G401.6 (cell line): ENCODE results near the gene LGR6.
"Not testable (repeated sequence)": the region's sequence is repeated elsewhere in the genome, so short reads cannot be mapped to it uniquely, and the experiment has no call there.

Experiments
- FAIRE-seq: peaks from 2 replicates; lab custom pipeline; 2012; peaks lifted over from hg19 to GRCh38; lab: Jason Lieb, UNC

LGR6 gene

DNA sequence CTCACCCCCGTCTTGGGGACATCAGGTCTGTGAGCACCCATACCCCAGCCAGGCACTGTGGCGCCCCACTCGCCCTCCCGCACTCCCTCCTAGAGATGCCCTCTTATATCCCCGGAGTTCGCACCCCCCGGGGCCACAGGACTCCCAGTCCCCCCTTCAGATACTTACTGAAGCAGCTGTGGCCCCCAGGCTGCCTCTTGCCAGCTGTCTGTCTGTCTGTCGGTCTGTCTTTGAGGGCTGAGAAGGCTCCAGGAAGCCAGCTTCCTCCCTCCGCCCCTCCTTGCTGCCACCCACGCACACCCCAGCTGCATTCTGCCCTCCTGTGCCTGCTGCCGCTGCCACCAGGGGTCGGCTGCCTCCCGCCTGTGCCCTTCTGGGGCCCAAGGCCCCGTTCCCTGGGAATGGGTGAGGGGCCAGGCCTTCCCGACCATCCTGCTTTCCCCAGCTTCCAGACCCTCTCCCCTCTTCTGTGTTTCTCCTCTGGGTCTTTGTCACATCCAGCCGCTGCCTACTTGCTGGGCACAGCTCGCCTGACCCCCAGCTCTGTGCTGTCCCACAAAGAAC lies 33.1 kb upstream of the LGR6 start, which contains the start of gene PTPN7:
Gene PTPN7, minus strand, starts transcription at position 226 of the 564 bp plus-strand sequence. CDS start 1,200 bp downstream, outside the sequence.
- FAIRE-seq: no peak

DNA sequence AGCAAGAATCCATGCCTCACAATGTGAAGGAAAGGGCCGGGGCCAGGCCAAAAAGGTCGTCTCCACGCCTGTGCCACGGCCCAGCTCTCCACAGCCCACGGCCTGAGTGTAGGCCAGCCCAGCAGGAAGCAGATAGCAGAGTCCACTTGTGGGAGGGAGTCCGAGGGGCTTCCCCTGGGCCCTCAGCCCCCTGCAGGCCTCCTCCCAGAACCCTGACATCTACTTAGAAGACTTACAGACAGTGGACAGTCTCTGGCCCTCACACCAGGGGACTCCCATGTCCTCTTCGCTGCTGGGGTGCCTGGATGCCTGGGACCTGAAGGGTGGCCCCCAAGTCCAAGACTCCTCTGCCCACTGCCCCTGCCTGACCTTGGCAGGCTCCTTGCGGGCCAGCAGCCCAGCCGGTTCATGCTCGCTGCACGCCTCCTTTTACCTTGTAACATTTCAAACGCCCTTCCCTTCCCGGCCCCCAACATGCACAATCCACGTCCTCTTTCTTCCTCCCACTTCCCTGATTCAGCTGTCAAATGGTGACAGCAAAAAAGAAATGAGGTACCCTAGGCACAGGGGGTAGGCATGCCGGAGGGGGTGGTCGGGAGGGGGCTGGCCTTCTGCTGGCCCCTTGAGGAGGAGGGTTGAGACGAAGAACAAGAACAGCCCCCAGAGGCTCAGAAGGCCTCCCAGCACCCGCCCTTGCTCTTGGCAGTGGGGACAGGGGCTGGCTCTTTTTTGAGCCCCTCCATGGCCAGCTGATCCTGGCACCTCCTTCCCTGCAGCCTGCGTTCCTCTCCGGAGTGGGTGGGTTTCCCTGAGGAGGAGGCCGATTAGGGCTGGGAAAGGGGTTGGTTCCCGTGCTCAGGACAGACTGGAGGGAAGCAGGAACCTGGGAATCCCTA lies 32.2 kb upstream of the LGR6 start:
- FAIRE-seq: no peak

DNA sequence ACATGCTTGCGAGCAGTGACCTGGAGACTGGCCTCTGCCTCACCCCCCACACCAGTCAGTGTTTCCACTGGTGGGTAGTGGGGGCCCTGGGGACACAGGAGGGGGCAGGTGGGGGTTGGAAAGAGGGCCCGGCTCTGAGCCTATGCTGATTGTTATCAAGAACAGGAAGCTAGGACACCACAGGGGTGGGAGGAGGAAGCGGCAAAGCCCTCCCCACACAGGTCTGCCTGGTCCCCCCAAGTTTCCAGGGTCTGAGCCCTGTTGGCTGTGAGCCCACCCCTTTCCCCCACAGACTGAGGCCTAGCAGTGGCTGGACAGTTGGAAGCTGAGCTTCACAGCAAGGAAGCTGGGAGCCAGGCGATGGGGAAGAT lies 31.6 kb upstream of the LGR6 start:
- no peak for FAIRE-seq

- FAIRE-seq: no peak
Observed at GRCh38 chr1:202162418-202163280, 30.9 kb upstream of the LGR6 start.

- FAIRE-seq: no peak
Observed at GRCh38 chr1:202163281-202164270, 30.0 kb upstream of the LGR6 start.

DNA sequence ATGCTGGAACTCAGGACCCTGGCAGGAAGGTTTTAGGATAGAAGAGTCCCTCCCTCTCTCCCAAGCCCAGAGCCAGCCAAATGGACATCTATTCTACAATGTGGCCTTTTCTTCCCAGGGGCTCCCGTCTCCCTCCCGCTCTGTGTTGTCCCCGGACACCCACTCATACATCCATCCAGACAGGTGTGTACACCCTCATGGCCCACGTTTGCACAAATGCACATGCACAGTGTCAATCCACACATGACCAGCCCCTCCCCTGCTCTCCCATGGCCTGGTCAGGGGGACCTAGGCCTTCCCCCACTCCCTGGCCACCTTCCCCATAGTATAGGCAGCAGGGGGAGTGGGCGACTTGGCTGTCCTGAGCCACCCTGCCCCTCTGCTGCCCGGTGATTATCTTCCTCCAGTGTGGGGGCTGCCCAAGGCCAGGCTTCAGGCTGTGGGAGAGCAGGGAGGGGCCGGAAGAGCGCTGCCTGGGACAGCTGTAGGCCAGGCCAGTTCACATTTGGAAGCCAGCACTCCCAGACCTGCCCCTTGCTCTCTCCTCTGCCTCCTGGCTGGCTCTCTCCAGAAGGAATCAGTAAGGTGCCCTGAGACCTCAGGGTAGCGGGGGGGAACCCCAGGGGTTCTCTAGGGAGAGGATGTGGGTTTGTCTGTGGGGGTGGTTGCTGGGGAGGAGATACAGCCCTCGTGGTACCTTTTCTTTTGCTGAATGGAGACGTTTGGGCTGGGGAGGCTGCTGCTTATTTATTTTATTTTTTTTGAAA lies 29.1 kb upstream of the LGR6 start:
- no peak for FAIRE-seq

- FAIRE-seq: no peak
Observed at GRCh38 chr1:202165267-202165941, 28.2 kb upstream of the LGR6 start.

GRCh38 chr1:202165942-202166843 lies 27.4 kb upstream of the LGR6 start:
- no peak for FAIRE-seq

GRCh38 chr1:202167054-202167453 lies 26.5 kb upstream of the LGR6 start:
- not testable (repeated sequence) for FAIRE-seq

DNA sequence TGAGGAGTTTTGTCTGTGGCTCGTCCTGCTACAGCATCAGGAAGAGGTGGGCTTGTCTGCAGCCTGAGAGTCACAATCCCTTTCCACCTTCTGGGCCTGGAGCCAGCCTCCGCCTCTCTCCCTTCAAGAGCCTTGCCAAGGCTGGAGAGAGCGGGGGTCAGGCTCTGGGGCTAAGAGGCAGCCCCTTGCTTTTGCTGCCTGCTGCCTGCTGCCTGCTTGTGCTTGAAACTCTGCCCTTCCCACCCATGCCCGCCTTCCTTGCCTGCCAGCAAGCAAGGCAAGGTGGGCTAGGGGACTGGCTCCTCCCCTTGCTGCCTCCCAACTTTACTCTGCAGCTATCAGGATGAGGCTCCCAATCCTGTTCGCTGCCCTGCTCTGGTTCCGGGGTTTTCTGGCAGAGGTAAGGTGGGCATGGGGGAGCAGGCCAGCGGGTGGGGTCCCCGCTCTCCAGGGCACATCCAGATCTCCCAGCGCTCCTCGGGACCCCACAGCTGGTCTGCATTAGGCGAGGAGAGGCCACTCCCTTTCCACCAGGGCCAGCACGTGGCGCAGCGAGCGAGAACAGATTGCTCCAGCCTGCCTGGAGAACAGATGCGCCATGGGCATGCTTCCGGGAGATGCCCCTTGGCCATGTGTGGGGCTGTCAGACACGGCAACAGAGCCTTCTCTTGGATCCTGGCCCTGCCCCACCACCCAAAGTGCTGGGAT lies 25.7 kb upstream of the LGR6 start:
- FAIRE-seq: no peak

DNA sequence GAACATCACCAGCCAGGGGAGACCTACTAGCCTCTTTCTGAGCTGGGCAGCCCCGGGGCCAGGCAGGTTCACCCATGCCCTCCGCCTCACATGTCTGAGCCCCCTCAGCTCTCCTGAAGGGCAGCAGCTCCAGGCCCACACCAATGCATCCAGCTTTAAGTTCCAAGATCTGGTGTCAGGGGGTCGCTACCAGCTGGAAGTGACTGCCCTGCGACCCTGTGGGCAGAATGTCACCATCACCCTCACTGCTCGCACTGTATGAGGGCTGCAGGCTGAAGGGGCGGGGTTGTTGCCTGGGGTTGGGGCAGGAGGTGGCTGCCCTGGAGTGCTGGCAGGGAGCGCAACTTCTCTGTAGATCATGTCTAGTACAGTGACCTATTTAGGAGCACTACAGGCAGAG lies 24.7 kb upstream of the LGR6 start:
- no peak for FAIRE-seq

- no peak for FAIRE-seq
Observed at GRCh38 chr1:202170726-202171125, 22.9 kb upstream of the LGR6 start.

DNA sequence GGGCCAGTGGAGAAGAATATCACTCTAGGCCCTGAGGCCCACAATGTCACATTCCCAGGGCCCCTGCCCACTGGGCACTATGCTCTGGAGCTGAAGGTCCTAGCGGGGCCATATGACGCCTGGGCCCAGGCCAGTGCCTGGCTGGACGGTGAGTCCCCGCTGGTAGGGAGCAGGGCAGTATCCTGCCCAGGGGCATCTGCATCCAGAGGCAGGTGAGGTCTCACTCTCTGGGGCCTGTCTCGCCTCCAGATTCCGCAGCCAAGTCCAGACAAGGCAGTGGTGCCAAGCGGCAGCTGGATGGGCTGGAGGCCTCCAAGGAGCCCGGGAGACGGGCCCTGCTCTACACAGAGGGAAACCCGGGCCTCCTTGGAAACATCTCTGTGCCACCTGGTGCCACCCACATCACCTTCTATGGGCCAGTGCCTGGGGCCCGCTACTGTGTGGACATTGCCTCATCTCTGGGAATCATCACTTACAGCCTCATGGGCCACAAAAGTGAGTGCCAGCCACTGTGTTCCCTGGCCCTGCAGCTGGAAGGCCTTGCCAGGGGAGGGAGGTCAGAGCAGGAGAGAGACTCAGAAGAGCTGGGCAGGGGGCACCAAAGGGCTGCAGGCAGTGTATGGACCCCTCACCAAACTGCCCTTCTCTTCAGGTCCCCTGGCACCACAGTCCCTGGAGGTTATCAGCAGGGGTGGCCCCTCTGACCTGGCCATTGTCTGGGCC lies 22.1 kb upstream of the LGR6 start:
- FAIRE-seq: no peak

DNA sequence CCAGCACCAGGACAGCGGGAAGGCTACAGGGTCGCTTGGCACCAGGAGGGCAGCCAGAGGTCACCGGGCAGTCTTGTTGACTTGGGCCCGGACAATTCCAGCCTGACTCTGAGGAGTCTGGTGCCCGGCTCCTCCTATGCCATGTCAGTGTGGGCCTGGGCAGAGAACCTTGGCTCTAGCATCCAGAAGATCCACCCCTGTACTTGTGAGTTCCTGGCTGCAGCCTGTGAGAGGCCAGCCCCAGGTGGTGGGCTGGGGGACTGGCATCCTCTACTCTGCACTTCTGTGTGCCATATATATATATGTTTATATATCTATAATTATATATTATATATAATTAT lies 21.6 kb upstream of the LGR6 start:
- no peak for FAIRE-seq

GRCh38 chr1:202173993-202174392 lies 19.6 kb upstream of the LGR6 start:
- no peak for FAIRE-seq

- FAIRE-seq: no peak
Observed at GRCh38 chr1:202176949-202177927, 16.4 kb upstream of the LGR6 start.
